Loucy (cell line): ENCODE measurements around the gene MAS1L.

Experiments used
- CTCF ChIP-seq: fragments of 200-600 bp; sonication (generic); conservative IDR thresholded peaks from 2 replicates; pipeline ENCODE4 v1.5.1; 2014; ENCODE audit warnings: mild to moderate bottlenecking, antibody characterized with exemption, low read length
- EZH2phosphoT487 ChIP-seq: fragments of 200-600 bp; IDR thresholded peaks from 2 replicates; pipeline ENCODE4 v1.6.1; 2018; ENCODE audit warnings: antibody characterized with exemption, mild to moderate bottlenecking, moderate library complexity, borderline replicate concordance

GRCh38 chr6:29509711-29510110, 22.0 kb upstream of the MAS1L start:
- no peak for TF ChIP-seq CTCF
- no peak for TF ChIP-seq EZH2phosphoT487
